KOPT-K1 (cell line): Measurements from ENCODE around the gene SOWAHA.
"Not testable (repeated sequence)": the region's sequence is repeated elsewhere in the genome, so short reads cannot be mapped to it uniquely, and the experiment has no call there.

Source experiments
- H3K27ac ChIP-seq: fragments of 200-600 bp; sonication (generic); 2 replicates; pipeline ENCODE4 v1.5.1; 2016; ENCODE audit warnings: antibody characterized with exemption, mild to moderate bottlenecking, low read depth, low read length; ENCODE audit not compliant: poor library complexity, severe bottlenecking
- H3K36me3 ChIP-seq: fragments of 200-600 bp; sonication (generic); 2 replicates; pipeline ENCODE4 v1.5.1; 2017; ENCODE audit warnings: antibody characterized with exemption, mild to moderate bottlenecking, low read length, moderate library complexity; ENCODE audit not compliant: insufficient read depth
- H3K9me3 ChIP-seq: fragments of 200-600 bp; sonication (generic); 2 replicates; pipeline ENCODE4 v1.5.1; 2017; ENCODE audit warnings: antibody characterized with exemption, low read length, mild to moderate bottlenecking; ENCODE audit not compliant: insufficient read depth, poor library complexity, severe bottlenecking

The SOWAHA gene

GRCh38 chr5:132838516-132839282, 25.6 kb downstream of the SOWAHA start:
- Histone ChIP-seq H3K27ac (no peak overlapping the region), H3K9me3 (no peaks in the 10 kb centered on the region), H3K36me3 (no peaks in the 10 kb centered on the region)

DNA sequence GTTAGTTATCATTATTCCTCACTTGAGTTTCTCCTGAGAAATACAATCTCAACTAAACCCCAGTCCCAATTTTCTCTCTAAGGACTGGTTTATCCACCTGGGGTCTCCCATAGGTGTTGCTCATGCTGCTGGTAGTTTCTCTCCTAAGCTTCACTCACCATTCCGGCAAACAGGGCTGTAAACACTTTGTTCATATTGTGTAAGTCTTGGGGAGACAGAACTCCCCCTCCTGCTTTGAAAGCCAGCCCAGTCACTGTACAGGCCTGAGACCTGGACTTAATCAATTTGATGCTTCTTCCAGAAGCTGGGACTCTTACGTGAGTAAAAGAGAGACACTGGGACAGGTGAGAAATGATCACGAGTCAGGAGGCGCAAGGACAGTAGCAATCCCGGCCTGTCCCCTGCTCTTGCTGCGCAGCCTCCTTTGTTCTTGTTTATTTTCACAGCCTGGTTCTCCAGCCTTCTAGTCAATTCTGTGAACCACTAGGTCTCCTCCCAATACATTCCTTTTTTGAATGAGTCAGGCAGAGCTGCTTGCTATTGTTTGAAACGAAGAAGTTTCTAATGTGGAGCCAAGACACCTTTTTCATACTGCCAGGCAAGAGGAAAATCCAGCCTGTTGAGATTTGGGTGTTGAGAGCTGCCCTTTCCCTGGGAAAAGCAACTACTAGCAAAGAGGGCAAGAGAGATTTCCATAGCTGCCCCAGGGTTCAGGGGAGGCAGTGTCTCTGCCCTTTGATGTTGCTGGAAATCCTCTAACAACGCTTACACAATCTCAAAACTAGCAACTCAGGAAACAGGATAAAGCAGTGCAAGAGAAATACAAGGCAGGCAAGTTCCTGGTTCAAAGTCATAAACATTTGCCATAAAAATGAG, 26.6 kb downstream of the SOWAHA start:
- Histone ChIP-seq H3K36me3 (no peaks in the 10 kb centered on the region), H3K9me3 (no peaks in the 10 kb centered on the region), H3K27ac (no peak overlapping the region)

DNA sequence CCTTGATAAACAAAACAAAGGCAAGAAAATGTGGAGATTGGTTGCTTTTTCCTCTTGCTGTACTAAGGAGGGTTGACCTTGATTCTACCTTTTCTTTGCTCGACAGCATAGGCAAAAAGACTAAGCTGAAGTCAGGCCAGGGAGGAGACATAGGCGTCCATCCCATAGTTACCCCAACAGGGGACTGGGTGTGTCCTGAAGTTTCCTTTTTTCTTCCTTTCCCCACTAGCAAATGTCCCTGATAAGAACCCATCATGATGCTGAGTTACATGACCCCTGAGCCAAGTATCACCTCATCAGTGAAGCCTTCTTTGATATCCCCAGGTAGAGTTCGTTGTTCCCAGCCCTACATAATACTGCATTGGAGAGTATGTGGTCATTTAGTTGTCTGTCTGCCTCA, 27.2 kb downstream of the SOWAHA start:
- H3K9me3 ChIP-seq: no peaks in the 10 kb centered on the region
- H3K36me3 ChIP-seq: no peaks in the 10 kb centered on the region
- no peak overlapping the region for H3K27ac ChIP-seq

DNA sequence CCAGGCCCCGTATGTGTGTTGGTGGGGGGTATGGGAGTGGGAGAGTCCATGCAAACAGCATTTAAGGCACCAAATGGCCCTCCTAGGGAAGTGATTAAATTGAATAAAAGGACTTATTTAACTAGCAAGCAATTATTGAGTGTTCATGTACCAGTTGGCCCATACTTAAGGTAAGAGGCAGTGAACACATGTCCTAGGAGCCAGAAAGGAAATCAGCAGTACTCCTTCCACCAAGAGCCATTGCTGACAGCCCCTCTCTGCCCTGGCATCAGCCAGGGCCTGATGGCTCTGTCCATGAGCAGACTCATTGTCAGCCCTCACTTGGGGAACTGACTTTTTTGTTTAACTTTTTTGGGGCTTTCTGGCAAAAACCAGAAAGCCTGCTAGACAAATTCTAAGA, 27.8 kb downstream of the SOWAHA start:
- Histone ChIP-seq H3K27ac (no peak overlapping the region), H3K9me3 (no peaks in the 10 kb centered on the region)

DNA sequence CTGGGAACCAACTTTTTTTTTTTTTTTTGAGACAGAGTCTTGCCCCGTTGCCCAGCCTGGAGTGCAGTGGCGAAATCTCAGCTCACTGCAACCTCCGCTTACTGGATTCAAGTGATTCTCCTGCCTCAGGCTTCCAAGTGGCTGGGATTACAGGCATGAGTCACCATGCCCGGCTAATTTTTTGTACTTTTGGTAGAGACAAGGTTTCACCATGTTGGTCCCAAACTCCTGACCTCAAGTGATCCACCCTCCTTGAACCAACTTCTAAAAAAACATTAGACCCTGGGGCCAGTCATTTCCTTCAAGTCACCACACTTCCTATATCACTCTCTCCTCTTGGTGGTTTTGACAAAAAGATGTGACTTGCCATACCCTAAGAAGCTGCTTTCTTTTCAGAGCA, 28.2 kb downstream of the SOWAHA start:
- H3K27ac ChIP-seq: no peak overlapping the region
- H3K36me3 ChIP-seq: no peaks in the 10 kb centered on the region
- H3K9me3 ChIP-seq: no peaks in the 10 kb centered on the region

More for the DNA sequence above, 27.8 kb downstream of the SOWAHA start:
- H3K36me3 ChIP-seq: no peaks in the 10 kb centered on the region

DNA sequence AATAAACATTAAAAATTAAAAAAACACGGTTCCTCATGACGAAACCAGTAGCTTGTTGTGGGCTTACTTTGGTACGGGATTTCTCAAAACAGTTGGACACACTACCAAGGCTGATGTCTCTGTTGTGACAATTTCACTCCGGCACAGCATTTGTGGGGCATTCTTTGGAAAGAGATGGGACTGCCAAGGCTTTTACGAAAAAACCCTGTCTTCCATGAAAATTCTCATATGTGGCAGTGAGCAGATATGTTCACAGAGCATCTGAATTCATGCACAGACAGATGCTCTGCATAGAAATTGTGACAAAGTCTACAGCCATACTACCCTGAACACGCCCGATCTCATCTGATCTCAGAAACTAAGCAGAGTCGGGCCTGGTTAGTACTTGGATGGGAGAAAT, 35.2 kb downstream of the SOWAHA start:
- Histone ChIP-seq H3K36me3 (no peaks in the 10 kb centered on the region), H3K27ac (no peak overlapping the region), H3K9me3 (no peaks in the 10 kb centered on the region)

DNA sequence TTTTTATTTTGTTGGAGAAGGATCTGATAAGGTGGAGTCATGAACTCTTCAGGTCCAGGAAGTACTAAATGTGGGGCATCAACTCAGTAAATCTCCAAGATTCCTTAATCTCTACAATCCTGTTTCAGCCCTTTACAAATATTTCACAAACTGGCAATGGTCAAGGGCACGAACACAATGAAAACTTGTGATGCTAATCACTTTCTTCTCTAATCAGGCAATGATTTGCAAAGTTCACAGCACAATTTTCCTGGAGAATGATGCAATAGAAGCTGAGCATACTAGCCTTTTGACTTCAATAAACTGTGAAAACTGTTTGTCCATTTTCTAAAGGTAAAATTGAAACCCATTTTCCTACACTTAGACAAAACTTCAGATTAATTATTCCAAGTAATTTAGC, 36.2 kb downstream of the SOWAHA start:
- H3K9me3 ChIP-seq: no peaks in the 10 kb centered on the region
- no peak overlapping the region for H3K27ac ChIP-seq
- no peaks in the 10 kb centered on the region for H3K36me3 ChIP-seq

- Histone ChIP-seq H3K27ac (no peak overlapping the region), H3K9me3 (no peaks in the 10 kb centered on the region), H3K36me3 (no peaks in the 10 kb centered on the region)
Observed at GRCh38 chr5:132850066-132850465, 37.0 kb downstream of the SOWAHA start.

DNA sequence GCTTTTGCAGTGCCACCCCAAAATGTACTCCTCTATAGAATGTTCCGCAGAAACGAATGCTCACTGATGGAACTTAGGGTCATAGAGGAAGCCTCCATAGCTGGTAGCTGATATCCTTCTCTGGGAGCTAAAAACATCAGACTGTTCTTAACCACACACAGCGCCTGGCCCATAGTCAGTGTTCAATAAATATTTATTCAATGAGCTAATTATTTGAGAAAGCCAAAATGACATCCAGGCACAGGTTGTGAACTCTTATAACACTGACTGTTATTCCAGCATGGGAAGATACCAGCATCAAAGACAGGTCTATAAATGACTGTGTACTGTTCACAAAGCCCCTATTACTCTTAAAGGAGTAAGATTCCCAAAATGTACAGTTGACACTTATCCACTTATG, 40.2 kb downstream of the SOWAHA start:
- H3K36me3 ChIP-seq: no peaks in the 10 kb centered on the region

GRCh38 chr5:132853790-132854189, 40.7 kb downstream of the SOWAHA start:
- no peaks in the 10 kb centered on the region for H3K9me3 ChIP-seq
- no peaks in the 10 kb centered on the region for H3K36me3 ChIP-seq
- no peak overlapping the region for H3K27ac ChIP-seq

More for the DNA sequence above, 40.2 kb downstream of the SOWAHA start:
- no peaks in the 10 kb centered on the region for H3K9me3 ChIP-seq
- no peak overlapping the region for H3K27ac ChIP-seq

DNA sequence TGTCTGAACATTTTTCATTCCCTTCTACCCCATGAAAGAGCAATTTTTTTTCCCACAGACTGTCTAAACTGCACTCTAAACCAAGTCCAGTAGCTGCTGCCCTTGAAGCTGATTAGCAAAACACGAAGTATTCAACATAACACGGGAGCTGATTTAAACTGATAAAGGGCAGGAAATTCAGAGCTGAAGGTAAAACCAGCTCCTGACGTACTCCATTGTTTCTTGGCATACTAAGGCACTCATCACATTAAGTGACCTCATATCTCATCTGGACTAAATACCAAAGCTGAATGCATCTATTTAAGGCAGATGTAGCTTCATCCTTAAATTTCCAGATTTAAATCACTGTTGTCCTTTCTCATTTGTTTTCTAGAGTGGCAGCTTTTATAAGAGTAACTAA, 41.2 kb downstream of the SOWAHA start:
- Histone ChIP-seq H3K9me3 (no peaks in the 10 kb centered on the region), H3K36me3 (no peaks in the 10 kb centered on the region), H3K27ac (no peak overlapping the region)

DNA sequence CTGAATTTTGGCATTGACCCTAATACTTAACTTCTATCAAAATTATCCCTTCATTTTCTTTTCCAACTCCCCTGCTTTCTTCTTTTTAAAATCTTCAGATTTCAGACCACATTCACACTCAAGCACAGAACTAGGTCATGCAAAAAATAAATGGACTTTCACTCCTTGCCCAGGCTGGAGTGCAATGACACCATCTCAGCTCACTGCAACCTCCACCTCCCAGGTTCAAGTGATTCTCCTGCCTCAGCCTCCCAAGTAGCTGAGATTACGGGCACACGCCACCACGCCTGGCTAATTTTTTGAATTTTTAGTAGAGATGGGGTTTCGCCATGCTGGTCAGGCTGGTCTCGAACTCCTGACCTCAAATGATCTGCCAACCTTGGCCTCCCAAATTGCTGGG, 41.9 kb downstream of the SOWAHA start:
- H3K36me3 ChIP-seq, H3K27ac ChIP-seq, H3K9me3 ChIP-seq: not testable (repeated sequence)

- no peaks in the 10 kb centered on the region for H3K36me3 ChIP-seq
- no peak overlapping the region for H3K27ac ChIP-seq
- H3K9me3 ChIP-seq: no peaks in the 10 kb centered on the region
Observed at GRCh38 chr5:132856011-132856410, 42.9 kb downstream of the SOWAHA start.

DNA sequence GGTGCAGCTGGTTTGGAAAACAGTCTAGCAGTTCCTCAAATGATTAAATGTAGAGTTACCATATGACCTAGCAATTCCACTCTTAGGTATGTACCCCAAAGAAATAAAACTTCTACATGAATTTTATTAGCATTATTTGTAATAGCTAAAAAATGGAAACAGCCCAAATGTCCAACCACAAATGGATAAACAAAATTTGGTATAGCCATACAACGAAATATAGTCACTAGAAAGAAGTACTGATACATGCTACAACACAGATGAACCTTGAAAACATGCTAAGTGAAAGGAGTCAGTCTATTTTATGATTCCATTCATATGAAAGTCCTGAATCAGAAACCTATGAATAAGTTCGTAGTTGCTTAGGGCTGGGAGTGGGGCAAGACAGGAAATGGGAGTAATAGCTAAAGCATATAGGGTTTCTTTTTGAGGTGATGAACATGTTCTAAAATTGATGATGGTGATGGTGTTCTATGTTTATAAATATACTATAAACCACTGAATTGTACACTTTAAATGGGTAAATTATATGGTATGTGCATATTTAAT, 46.9 kb downstream of the SOWAHA start:
- Histone ChIP-seq H3K36me3 (no peaks in the 10 kb centered on the region), H3K27ac (no peak overlapping the region), H3K9me3 (no peaks in the 10 kb centered on the region)

GRCh38 chr5:132860742-132861141, 47.6 kb downstream of the SOWAHA start:
- Histone ChIP-seq H3K36me3 (no peaks in the 10 kb centered on the region), H3K27ac (no peak overlapping the region), H3K9me3 (no peaks in the 10 kb centered on the region)
